Measurements from ENCODE around the gene AGR3.

- TF ChIP-seq, protein P1, sequence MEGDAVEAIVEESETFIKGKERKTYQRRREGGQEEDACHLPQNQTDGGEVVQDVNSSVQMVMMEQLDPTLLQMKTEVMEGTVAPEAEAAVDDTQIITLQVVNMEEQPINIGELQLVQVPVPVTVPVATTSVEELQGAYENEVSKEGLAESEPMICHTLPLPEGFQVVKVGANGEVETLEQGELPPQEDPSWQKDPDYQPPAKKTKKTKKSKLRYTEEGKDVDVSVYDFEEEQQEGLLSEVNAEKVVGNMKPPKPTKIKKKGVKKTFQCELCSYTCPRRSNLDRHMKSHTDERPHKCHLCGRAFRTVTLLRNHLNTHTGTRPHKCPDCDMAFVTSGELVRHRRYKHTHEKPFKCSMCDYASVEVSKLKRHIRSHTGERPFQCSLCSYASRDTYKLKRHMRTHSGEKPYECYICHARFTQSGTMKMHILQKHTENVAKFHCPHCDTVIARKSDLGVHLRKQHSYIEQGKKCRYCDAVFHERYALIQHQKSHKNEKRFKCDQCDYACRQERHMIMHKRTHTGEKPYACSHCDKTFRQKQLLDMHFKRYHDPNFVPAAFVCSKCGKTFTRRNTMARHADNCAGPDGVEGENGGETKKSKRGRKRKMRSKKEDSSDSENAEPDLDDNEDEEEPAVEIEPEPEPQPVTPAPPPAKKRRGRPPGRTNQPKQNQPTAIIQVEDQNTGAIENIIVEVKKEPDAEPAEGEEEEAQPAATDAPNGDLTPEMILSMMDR (tag by site-specific recombination; IDR thresholded peaks at IDR 0.05) = no peak
- TF ChIP-seq ZNF10 (tag by site-specific recombination; IDR thresholded peaks at IDR 0.05) (no peak), ZNF354C (tag by site-specific recombination; IDR thresholded peaks at IDR 0.05; ENCODE audit: borderline replicate concordance, low read depth) (no peak), REST (tag by site-specific recombination; IDR thresholded peaks at IDR 0.05) (no peak), TCF7L2 (IDR thresholded peaks at IDR 0.05; ENCODE audit: borderline replicate concordance, low read depth, low read length) (no peak), ZNF501 (tag by site-specific recombination; IDR thresholded peaks at IDR 0.05) (no peak), SETDB1 (IDR thresholded peaks at IDR 0.05; ENCODE audit: insufficient read length, low read length) (no peak)
- TF ChIP-seq, protein P2, sequence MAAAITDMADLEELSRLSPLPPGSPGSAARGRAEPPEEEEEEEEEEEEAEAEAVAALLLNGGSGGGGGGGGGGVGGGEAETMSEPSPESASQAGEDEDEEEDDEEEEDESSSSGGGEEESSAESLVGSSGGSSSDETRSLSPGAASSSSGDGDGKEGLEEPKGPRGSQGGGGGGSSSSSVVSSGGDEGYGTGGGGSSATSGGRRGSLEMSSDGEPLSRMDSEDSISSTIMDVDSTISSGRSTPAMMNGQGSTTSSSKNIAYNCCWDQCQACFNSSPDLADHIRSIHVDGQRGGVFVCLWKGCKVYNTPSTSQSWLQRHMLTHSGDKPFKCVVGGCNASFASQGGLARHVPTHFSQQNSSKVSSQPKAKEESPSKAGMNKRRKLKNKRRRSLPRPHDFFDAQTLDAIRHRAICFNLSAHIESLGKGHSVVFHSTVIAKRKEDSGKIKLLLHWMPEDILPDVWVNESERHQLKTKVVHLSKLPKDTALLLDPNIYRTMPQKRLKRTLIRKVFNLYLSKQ (tag by site-specific recombination; IDR thresholded peaks at IDR 0.05; ENCODE audit: borderline replicate concordance) = no peak
- TF ChIP-seq, protein P3, sequence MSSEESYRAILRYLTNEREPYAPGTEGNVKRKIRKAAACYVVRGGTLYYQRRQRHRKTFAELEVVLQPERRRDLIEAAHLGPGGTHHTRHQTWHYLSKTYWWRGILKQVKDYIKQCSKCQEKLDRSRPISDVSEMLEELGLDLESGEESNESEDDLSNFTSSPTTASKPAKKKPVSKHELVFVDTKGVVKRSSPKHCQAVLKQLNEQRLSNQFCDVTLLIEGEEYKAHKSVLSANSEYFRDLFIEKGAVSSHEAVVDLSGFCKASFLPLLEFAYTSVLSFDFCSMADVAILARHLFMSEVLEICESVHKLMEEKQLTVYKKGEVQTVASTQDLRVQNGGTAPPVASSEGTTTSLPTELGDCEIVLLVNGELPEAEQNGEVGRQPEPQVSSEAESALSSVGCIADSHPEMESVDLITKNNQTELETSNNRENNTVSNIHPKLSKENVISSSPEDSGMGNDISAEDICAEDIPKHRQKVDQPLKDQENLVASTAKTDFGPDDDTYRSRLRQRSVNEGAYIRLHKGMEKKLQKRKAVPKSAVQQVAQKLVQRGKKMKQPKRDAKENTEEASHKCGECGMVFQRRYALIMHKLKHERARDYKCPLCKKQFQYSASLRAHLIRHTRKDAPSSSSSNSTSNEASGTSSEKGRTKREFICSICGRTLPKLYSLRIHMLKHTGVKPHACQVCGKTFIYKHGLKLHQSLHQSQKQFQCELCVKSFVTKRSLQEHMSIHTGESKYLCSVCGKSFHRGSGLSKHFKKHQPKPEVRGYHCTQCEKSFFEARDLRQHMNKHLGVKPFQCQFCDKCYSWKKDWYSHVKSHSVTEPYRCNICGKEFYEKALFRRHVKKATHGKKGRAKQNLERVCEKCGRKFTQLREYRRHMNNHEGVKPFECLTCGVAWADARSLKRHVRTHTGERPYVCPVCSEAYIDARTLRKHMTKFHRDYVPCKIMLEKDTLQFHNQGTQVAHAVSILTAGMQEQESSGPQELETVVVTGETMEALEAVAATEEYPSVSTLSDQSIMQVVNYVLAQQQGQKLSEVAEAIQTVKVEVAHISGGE (tag by site-specific recombination; conservative IDR thresholded peaks at IDR 0.05; ENCODE audit: low read depth) = no peak
These were observed 70.2 kb downstream of the AGR3 start for GRCh38 chr7:16811551-16811950.

Measured in HEK293 (cell line).